Skeletal muscle tissue (tissue), 4 donors: Measurements from ENCODE around the gene SMYD1. TPM values are rescaled to one million over a fixed set of nuclear protein-coding genes. Genes with fewer than 3 reads are reported as not detected.

Experiments
- H3K27ac ChIP-seq: one replicate; pipeline ENCODE4 v1.7.0; 2013; ENCODE audit warnings: mild to moderate bottlenecking, low read depth, low read length, inconsistent platforms
- H3K27me3 ChIP-seq, 3 donors: one replicate each; pipeline ENCODE4 v1.7.0; 2013; ENCODE audit warnings: low read length in 3 of 3; ENCODE audit not compliant: control insufficient read depth in 3 of 3, insufficient read depth in 3 of 3
- H3K36me3 ChIP-seq, 3 donors: one replicate each; pipeline ENCODE4 v1.7.0; 2013; ENCODE audit warnings: low read length in 3 of 3; ENCODE audit not compliant: control insufficient read depth in 3 of 3, insufficient read depth in 3 of 3
- H3K4me1 ChIP-seq, 3 donors: one replicate each; pipeline ENCODE4 v1.7.0; 2013; ENCODE audit warnings: low read length in 3 of 3, mild to moderate bottlenecking in 3 of 3; ENCODE audit not compliant: control insufficient read depth in 3 of 3, insufficient read depth in 3 of 3
- H3K4me3 ChIP-seq, 3 donors: one replicate each; pipeline ENCODE4 v1.7.0; 2013; ENCODE audit warnings: low read length in 3 of 3
- H3K9ac ChIP-seq, 3 donors: one replicate each; pipeline ENCODE4 v1.7.0; 2013; ENCODE audit warnings: low read length in 3 of 3, mild to moderate bottlenecking in 3 of 3, moderate library complexity in 2 of 3, low read depth in 1 of 3
- H3K9me3 ChIP-seq, 3 donors: one replicate each; pipeline ENCODE4 v1.7.0; 2013; ENCODE audit warnings: low read length in 3 of 3; ENCODE audit not compliant: control insufficient read depth in 3 of 3
- total RNA-seq: library from RNA; depleted of rRNA; stranded (reverse); fragments of >200 nt; gene quantifications from one replicate; pipeline ENCODE4 v1.2.3, GENCODE V29; 2014
- donor health status: Osteomylitis.

SMYD1 gene
- total RNA-seq, 1 donor from 2014 or later: 147 TPM

DNA sequence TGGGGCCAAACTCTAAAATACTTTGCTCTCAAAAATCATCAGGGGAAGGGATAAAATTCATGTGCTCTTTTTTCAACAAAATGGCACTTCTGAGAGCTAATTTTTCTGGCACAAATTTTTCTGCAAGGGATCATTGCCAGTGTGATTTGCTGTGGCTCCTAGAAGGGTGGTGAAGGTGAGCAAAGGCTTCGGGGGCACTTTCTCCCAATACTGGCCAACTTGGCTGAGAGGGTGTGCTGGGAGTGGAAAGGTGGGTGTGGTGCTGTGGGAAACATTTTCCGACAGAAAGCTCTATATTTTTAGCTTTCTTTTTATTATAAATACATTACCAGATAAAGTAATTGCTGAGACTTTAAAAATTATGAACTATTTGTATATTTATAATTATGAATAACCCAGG, 419 bp downstream of the SMYD1 start:
- Histone ChIP-seq H3K27ac (peak overlapping the region; percentile 92), H3K4me1 (peaks cover 5 to 12% (median 11%) of the 10 kb centered on the region in 3 donors), H3K27me3 (no peaks in the 10 kb centered on the region), H3K9ac (peak overlapping the region; percentile 78 to 86 (median 81)), H3K4me3 (peak overlapping the region; percentile 71 to 84 (median 84)), H3K36me3 (no peaks in the 10 kb centered on the region), H3K9me3 (no peaks in the 10 kb centered on the region)

GRCh38 chr2:88069117-88069516, 1.5 kb downstream of the SMYD1 start:
- Histone ChIP-seq H3K9me3 (no peaks in the 10 kb centered on the region), H3K27ac (peak overlapping the region; percentile 92), H3K9ac (peak overlapping the region; percentile 78 to 86 (median 81)), H3K4me1 (peaks cover 5 to 12% (median 8%) of the 10 kb centered on the region in 3 donors), H3K27me3 (no peaks in the 10 kb centered on the region), H3K36me3 (no peaks in the 10 kb centered on the region), H3K4me3 (peak overlapping the region; percentile 71 to 84 (median 84))

DNA sequence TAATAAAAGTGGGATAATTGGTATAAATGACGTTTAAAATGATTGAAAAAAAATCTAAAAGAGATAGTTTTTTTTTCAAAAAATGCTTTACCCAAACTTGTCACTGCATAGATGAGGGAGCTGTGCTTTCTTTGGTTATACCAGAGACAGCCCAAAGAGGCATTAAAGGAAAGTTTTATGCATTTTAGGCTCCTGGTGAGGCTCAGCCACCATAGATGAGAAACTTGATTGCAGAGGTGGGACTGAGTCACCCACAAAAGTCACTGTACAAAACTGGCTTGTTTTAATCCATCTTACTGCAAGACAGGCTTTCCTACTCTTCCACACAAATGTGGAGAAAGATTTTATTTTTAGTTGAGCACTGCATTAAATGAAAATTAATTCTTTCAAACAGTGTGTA, 2.4 kb downstream of the SMYD1 start:
- Histone ChIP-seq H3K36me3 (no peaks in the 10 kb centered on the region), H3K27ac (no peak overlapping the region), H3K9ac (peak overlapping the region; percentile 9 to 54 (median 46)), H3K4me1 (peaks cover 5 to 12% (median 8%) of the 10 kb centered on the region in 3 donors), H3K27me3 (no peaks in the 10 kb centered on the region), H3K9me3 (no peaks in the 10 kb centered on the region), H3K4me3 (peak overlapping the region; percentile 60 to 84 (median 84))

- no peaks in the 10 kb centered on the region for H3K27me3 ChIP-seq
- no peak overlapping the region for H3K27ac ChIP-seq
- H3K9ac ChIP-seq: peak overlapping the region; percentile 26 to 62 (median 61)
- H3K4me1 ChIP-seq: peaks cover 5 to 13% (median 8%) of the 10 kb centered on the region in 3 donors
- H3K9me3 ChIP-seq: no peaks in the 10 kb centered on the region
- H3K36me3 ChIP-seq: no peaks in the 10 kb centered on the region
- H3K4me3 ChIP-seq: peak overlapping the region; percentile 34 to 58 (median 42)
These were observed 3.7 kb downstream of the SMYD1 start for GRCh38 chr2:88071365-88071764.

DNA sequence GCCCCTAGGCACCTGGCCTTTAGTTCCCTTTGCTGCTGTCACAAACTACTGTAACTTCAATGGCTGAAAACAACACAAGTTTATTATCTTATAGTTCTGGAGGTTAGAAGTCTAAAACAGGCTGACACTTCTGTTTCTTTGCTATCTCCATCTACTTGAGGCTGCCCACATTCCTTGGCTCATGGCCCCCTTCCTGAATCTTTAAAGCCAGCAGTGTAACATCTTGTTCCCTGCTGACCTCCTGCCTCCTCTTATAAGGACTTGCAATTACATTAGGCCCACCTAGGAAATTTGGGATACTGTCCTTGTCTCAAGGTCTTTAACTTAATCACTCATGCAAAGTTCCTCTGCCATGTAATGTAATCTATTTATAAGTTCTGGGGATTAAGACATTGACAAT, 6.5 kb downstream of the SMYD1 start:
- Histone ChIP-seq H3K4me3 (no peak overlapping the region), H3K36me3 (no peaks in the 10 kb centered on the region), H3K27me3 (no peaks in the 10 kb centered on the region), H3K9me3 (no peaks in the 10 kb centered on the region), H3K27ac (no peak overlapping the region), H3K9ac (no peak overlapping the region), H3K4me1 (peaks cover 24 to 33% (median 27%) of the 10 kb centered on the region in 3 donors)

DNA sequence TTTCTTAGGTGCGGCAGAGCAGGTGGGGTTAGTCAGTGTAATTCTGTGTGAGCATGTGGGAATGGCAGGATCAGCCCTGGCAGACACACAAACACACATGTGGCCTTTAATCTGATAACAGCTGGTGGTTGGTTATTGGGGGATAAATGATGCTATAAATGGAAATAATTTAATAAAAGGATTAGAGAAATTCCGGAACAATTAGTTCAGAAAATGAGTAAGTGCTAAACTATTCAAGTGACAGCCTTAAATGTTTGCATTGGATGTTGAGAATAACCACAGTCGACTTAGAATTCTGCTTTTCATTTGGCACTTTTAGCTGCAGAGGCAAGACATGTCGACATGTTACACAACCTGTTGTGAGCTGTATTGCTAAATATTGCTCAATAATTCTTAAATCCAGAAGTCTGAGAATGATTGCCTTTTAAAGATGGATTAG, 7.2 kb downstream of the SMYD1 start:
- Histone ChIP-seq H3K9me3 (no peaks in the 10 kb centered on the region), H3K27me3 (no peaks in the 10 kb centered on the region), H3K36me3 (no peaks in the 10 kb centered on the region), H3K9ac (no peak overlapping the region), H3K27ac (no peak overlapping the region), H3K4me1 (peaks cover 24 to 35% (median 27%) of the 10 kb centered on the region in 3 donors), H3K4me3 (no peak overlapping the region)

- peak overlapping the region in 1 of 3 donors; percentile 22 for H3K4me3 ChIP-seq
- H3K27me3 ChIP-seq: no peaks in the 10 kb centered on the region
- H3K4me1 ChIP-seq: peaks cover 28 to 39% (median 37%) of the 10 kb centered on the region in 3 donors
- no peaks in the 10 kb centered on the region for H3K9me3 ChIP-seq
- no peak overlapping the region for H3K9ac ChIP-seq
- no peaks in the 10 kb centered on the region for H3K36me3 ChIP-seq
- peak overlapping the region; percentile 56 for H3K27ac ChIP-seq
These were observed 9.5 kb downstream of the SMYD1 start for GRCh38 chr2:88077080-88077479.

DNA sequence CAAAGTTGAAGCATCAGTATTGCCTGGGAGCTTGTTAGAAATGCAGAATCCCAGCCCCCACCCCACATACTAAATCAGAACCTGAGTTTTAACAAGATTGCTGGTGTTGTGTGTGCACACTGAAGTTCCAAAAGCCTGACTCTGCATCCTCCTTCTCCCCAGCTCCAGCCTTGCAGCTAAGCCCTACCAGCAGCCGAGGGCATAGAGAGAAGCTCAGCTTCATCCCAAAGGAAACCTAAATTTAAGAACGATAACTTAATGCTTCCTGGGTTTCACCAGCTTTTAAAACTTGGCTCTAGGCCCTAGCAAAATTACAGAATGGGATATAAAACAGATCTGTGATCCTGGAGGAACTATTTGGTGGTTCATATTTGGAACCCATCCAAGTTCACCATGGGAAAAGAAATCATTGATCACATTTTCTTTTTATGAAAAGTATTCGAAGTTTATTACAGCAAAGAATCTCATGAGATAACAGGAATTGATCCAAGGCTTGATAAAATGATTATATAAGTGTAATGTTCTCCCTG, 11.1 kb downstream of the SMYD1 start:
- no peak overlapping the region for H3K27ac ChIP-seq
- H3K4me1 ChIP-seq: peaks cover 39 to 47% (median 42%) of the 10 kb centered on the region in 3 donors
- H3K9me3 ChIP-seq: no peaks in the 10 kb centered on the region
- no peak overlapping the region for H3K9ac ChIP-seq
- H3K4me3 ChIP-seq: no peak overlapping the region
- no peaks in the 10 kb centered on the region for H3K27me3 ChIP-seq
- H3K36me3 ChIP-seq: no peaks in the 10 kb centered on the region

DNA sequence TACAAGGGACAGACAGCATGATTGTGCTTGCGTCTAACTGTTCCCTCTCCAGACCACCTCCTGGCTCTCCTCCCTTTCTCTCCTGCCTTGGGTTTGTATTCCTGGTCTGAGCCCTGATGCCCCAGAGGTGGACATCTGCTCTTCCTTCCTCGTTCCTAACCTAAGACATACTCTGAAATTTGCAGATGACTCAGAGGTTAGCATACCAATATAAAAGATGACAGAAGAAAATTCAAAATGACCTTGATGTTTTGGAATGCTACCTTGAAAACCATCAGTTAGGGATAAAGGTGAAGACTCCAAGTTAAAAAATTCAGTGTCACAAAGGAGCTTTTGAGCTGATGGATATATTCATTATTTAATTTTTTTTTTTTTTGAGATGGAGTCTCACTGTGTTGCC, 12.9 kb downstream of the SMYD1 start:
- peaks cover 39 to 59% (median 44%) of the 10 kb centered on the region in 3 donors for H3K4me1 ChIP-seq
- H3K9ac ChIP-seq: no peak overlapping the region
- no peak overlapping the region for H3K4me3 ChIP-seq
- H3K27me3 ChIP-seq: no peaks in the 10 kb centered on the region
- H3K9me3 ChIP-seq: no peaks in the 10 kb centered on the region
- H3K27ac ChIP-seq: peak overlapping the region; percentile 36
- H3K36me3 ChIP-seq: peaks cover 4 to 13% (median 9%) of the 10 kb centered on the region in 3 donors

DNA sequence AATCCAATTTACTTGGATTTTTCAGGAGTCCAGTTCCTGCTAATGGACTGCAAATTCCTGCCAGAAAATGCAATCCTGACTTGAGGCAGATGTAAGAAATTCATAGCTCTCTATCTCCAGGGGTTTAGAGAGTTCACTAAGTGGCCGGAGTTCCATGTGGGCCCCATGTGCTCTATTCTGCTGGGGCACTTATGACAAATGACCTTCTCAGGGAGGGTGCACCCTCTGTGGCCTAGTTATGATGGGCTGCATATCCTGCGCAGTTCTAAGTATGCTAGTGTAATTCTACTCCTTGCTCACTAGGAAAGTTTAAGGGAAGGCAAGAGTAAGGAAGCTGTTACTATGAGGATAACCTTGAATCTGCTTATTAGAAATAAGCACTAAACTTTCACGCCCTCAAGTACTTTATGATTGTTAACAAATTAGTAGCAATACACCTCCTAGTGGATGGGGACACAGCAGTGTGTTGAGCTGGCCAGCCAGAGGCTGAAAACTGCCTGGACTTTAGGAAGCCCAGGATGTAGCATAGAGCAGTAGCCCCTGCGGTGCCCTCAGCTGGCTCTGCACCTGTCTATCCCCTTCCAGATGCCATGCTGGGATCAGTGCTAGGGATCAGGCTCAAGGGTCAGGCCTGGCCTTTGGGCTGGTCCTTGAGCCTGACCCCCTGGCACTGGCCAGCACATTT, 14.4 kb downstream of the SMYD1 start:
- H3K9me3 ChIP-seq: no peaks in the 10 kb centered on the region
- H3K27me3 ChIP-seq: no peaks in the 10 kb centered on the region
- H3K36me3 ChIP-seq: peaks cover 8 to 16% (median 15%) of the 10 kb centered on the region in 3 donors
- H3K9ac ChIP-seq: peak overlapping the region in 1 of 3 donors; percentile 26
- H3K4me1 ChIP-seq: peaks cover 33 to 54% (median 35%) of the 10 kb centered on the region in 3 donors
- peak overlapping the region in 1 of 3 donors; percentile 17 for H3K4me3 ChIP-seq
- peak overlapping the region; percentile 50 for H3K27ac ChIP-seq
